HCT116 (cell line): ENCODE data around the gene ACP3. TPM values are rescaled to one million over a fixed set of nuclear protein-coding genes. Genes with fewer than 3 reads are reported as not detected.

Source experiments
- ATAC-seq: fragments of 200-7000 bp; cut with Tn5 transposase; 2 replicates; pipeline ENCODE4 v1.9.1; 2020; ENCODE audit warnings: mild to moderate bottlenecking, moderate library complexity
- BruUV-seq: library from RNA; stranded (reverse); fragments of 400-500 nt; replicated peaks from 2 replicates; lab custom pipeline; 2021; lab: Mats Ljungman, UMichigan
- CTCF ChIA-PET: fragments of 300-600 bp; sonication (Branson Sonifier 250); formaldehyde crosslinking; loops from one replicate; lab custom pipeline; 2021; ENCODE audit warnings: antibody characterized with exemption; lab: Charles Lee
- POLR2A ChIA-PET: fragments of 300-600, 350-600 bp; sonication (Branson Sonifier 250); formaldehyde crosslinking; loops from one replicate; lab custom pipeline; 2021; ENCODE audit warnings: antibody characterized with exemption; lab: Charles Lee
- RAD21 ChIA-PET, 2 experiments: fragments of 300-600 bp; sonication (Branson Sonifier 250); formaldehyde crosslinking; loops; one replicate each; lab custom pipeline; 2023; ENCODE audit warnings: low total read pairs in 2 of 2; ENCODE audit not compliant: uncharacterized antibody in 2 of 2, unreplicated experiment in 2 of 2, low non-redundant PET in 1 of 2; lab: Charles Lee
- DNase-seq: peaks from one replicate; pipeline ENCODE4 v3.0.0-alpha.2; 2010; ENCODE audit warnings: low read depth, low spot score
- H2AFZ ChIP-seq: fragments of 200-600 bp; shearing (Covaris generic), sonication (generic); 2 replicates; pipeline ENCODE4 v1.6.1; 2017; ENCODE audit warnings: low read depth, mixed run types, mixed read lengths, antibody characterized with exemption, low read length; ENCODE audit not compliant: poor library complexity, severe bottlenecking
- H3K27ac ChIP-seq: 2 replicates; pipeline ENCODE4 v1.5.1; 2012; ENCODE audit warnings: low read depth, low read length
- H3K27me3 ChIP-seq: fragments of 200-600 bp; sonication (generic); 2 replicates; pipeline ENCODE4 v1.6.1; 2016; ENCODE audit warnings: mixed run types, low read length, mixed read lengths; ENCODE audit not compliant: insufficient read depth
- H3K36me3 ChIP-seq, 2 experiments: fragments of 200-500 bp in 1 of 2; fragments of 200-600 bp in 1 of 2; sonication (Bioruptor generic) in 1 of 2; sonication (generic) in 1 of 2; 2 replicates each; pipeline versions ENCODE4 v1.5.1 to v1.6.1; 2014 to 2016; ENCODE audit warnings: low read length in 2 of 2, inconsistent platforms in 1 of 2, mixed read lengths in 1 of 2, mixed run types in 1 of 2; ENCODE audit not compliant: insufficient read depth in 2 of 2, control insufficient read depth in 1 of 2
- H3K4me1 ChIP-seq, 2 experiments: fragments of 200-600 bp in 1 of 2; sonication (generic) in 1 of 2; 2 replicates each; pipeline versions ENCODE4 v1.5.1 to v1.6.1; 2012 to 2017; ENCODE audit warnings: low read length in 2 of 2, inconsistent platforms in 1 of 2, mild to moderate bottlenecking in 1 of 2, mixed read lengths in 1 of 2, mixed run types in 1 of 2, moderate library complexity in 1 of 2; ENCODE audit not compliant: insufficient read depth in 2 of 2, control insufficient read depth in 1 of 2
- H3K4me2 ChIP-seq: fragments of 200-600 bp; sonication (generic); 2 replicates; pipeline ENCODE4 v1.6.1; 2017; ENCODE audit warnings: mixed run types, low read length, mixed read lengths
- H3K4me3 ChIP-seq, 2 experiments: fragments of 200-600 bp in 1 of 2; sonication (generic) in 1 of 2; replicated peaks in 1 of 2; 2 replicates each; pipeline ENCODE4 v1.5.1; 2011 to 2016; ENCODE audit warnings: low read length in 2 of 2, control low read depth in 1 of 2, low read depth in 1 of 2, mild to moderate bottlenecking in 1 of 2, mixed read lengths in 1 of 2, mixed run types in 1 of 2
- H3K79me2 ChIP-seq: fragments of 200-600 bp; sonication (generic); 2 replicates; pipeline ENCODE4 v1.6.1; 2017; ENCODE audit warnings: mild to moderate bottlenecking, mixed run types, low read length, moderate library complexity, mixed read lengths; ENCODE audit not compliant: insufficient read depth
- H3K9ac ChIP-seq: fragments of 200-600 bp; sonication (generic); 2 replicates; pipeline ENCODE4 v1.6.1; 2016; ENCODE audit warnings: low read length, mixed read lengths
- H3K9me2 ChIP-seq: fragments of 200-600 bp; sonication (generic), shearing (Covaris generic); 2 replicates; pipeline ENCODE4 v1.6.1; 2017; ENCODE audit warnings: mixed run types, mild to moderate bottlenecking, moderate library complexity; ENCODE audit not compliant: insufficient read depth
- H3K9me3 ChIP-seq, 2 experiments: fragments of 200-500 bp in 1 of 2; fragments of 200-600 bp in 1 of 2; sonication (Bioruptor generic) in 1 of 2; sonication (generic) in 1 of 2; 2 replicates each; pipeline ENCODE4 v1.6.1; 2014 to 2017; ENCODE audit warnings: low read length in 2 of 2, mixed read lengths in 2 of 2, inconsistent platforms in 1 of 2, low read depth in 1 of 2, mild to moderate bottlenecking in 1 of 2, mixed run types in 1 of 2, moderate library complexity in 1 of 2; ENCODE audit not compliant: control insufficient read depth in 1 of 2, insufficient read depth in 1 of 2
- H4K20me1 ChIP-seq: fragments of 200-600 bp; sonication (generic), shearing (Covaris generic); 2 replicates; pipeline ENCODE4 v1.6.1; 2017; ENCODE audit warnings: mixed run types, mild to moderate bottlenecking, moderate library complexity; ENCODE audit not compliant: insufficient read depth
- ATF3 ChIP-seq: IDR thresholded peaks from 2 replicates; pipeline ENCODE4 v1.6.1; 2012
- CTCF ChIP-seq, 3 experiments: fragments of 200-600 bp in 1 of 3; sonication (generic) in 1 of 3; IDR thresholded peaks in 2 of 3; conservative IDR thresholded peaks in 1 of 3; 2 replicates each; pipeline ENCODE4 v1.5.1; 2012 to 2017; ENCODE audit warnings: low read depth in 2 of 3, low read length in 2 of 3, antibody characterized with exemption in 1 of 3, borderline replicate concordance in 1 of 3, control low read depth in 1 of 3, mild to moderate bottlenecking in 1 of 3, mixed read lengths in 1 of 3, mixed run types in 1 of 3, moderate library complexity in 1 of 3; ENCODE audit not compliant: insufficient read depth in 1 of 3
- EGR1 ChIP-seq: IDR thresholded peaks from 2 replicates; pipeline ENCODE4 v1.6.1; 2012; ENCODE audit warnings: low read depth
- ELF1 ChIP-seq: IDR thresholded peaks from 2 replicates; pipeline ENCODE4 v1.6.1; 2012; ENCODE audit warnings: low read depth, borderline replicate concordance
- EZH2 ChIP-seq: fragments of 200-600 bp; sonication (generic); IDR thresholded peaks from 2 replicates; pipeline ENCODE4 v1.6.1; 2017; ENCODE audit warnings: antibody characterized with exemption, mixed run types
- EZH2phosphoT487 ChIP-seq: fragments of 200-600 bp; IDR thresholded peaks from 2 replicates; pipeline ENCODE4 v1.6.1; 2018; ENCODE audit warnings: antibody characterized with exemption, borderline replicate concordance
- FOSL1 ChIP-seq: IDR thresholded peaks from 2 replicates; pipeline ENCODE4 v1.6.1; 2012; ENCODE audit warnings: low read depth
- POLR2A ChIP-seq: IDR thresholded peaks from 2 replicates; pipeline ENCODE4 v1.7.0; 2011; ENCODE audit warnings: borderline replicate concordance; ENCODE audit not compliant: insufficient read depth, insufficient read length; ENCODE audit errors: extremely low read depth
- POLR2AphosphoS5 ChIP-seq: IDR thresholded peaks from 2 replicates; pipeline ENCODE4 v1.6.1; 2011; ENCODE audit warnings: mild to moderate bottlenecking, low read depth, low read length, moderate library complexity
- SRF ChIP-seq: IDR thresholded peaks from 2 replicates; pipeline ENCODE4 v1.6.1; 2012; ENCODE audit warnings: low read depth
- TCF7L2 ChIP-seq: IDR thresholded peaks from 2 replicates; pipeline ENCODE4 v1.7.0; 2011; ENCODE audit warnings: borderline replicate concordance, inconsistent platforms; ENCODE audit not compliant: insufficient read depth, insufficient read length; ENCODE audit errors: extremely low read depth
- YY1 ChIP-seq: IDR thresholded peaks from 2 replicates; pipeline ENCODE4 v1.6.1; 2011; ENCODE audit warnings: low read length, low read depth, moderate library complexity, mild to moderate bottlenecking; ENCODE audit not compliant: insufficient replicate concordance; ENCODE audit errors: extremely low read depth
- ZBTB33 ChIP-seq: IDR thresholded peaks from 2 replicates; pipeline ENCODE4 v1.6.1; 2011; ENCODE audit warnings: mild to moderate bottlenecking, low read length, moderate library complexity; ENCODE audit not compliant: insufficient replicate concordance; ENCODE audit errors: extremely low read depth
- ZFX ChIP-seq: fragments of 450-650 bp; IDR thresholded peaks from 2 replicates; pipeline ENCODE4 v1.6.1; 2017
- ZNF274 ChIP-seq: fragments of 200-500 bp; sonication (Bioruptor generic); IDR thresholded peaks from 2 replicates; pipeline ENCODE4 v1.6.1; 2014; ENCODE audit warnings: mild to moderate bottlenecking, low read depth, low read length, inconsistent platforms
- intact Hi-C: fragments of 100-400 bp; cut with micrococcal nuclease; formaldehyde crosslinking; loops from 2 replicates; pipeline ENCODE4 v1.10.0; 2022
- total RNA-seq: library from RNA; stranded (reverse); gene quantifications from one replicate; pipeline ENCODE4 v1.2.1, GENCODE V29; 2021; ENCODE audit not compliant: unreplicated experiment

The ACP3 gene
- total RNA-seq, 1 experiment from 2014 or later: 0.79 TPM

- H3K9me2 ChIP-seq: no peaks in the 10 kb centered on the region
- CTCF ChIA-PET: no interaction called here
- H3K4me3 ChIP-seq: no peak overlapping the region
- H3K4me1 ChIP-seq: no peaks in the 10 kb centered on the region
- H2AFZ ChIP-seq: no peak overlapping the region
- H4K20me1 ChIP-seq: no peaks in the 10 kb centered on the region
- DNase-seq (no peak), ATAC-seq (no peak)
- no peaks in the 10 kb centered on the region for H3K79me2 ChIP-seq
- no peak overlapping the region for H3K4me2 ChIP-seq
- no peak overlapping the region for H3K9ac ChIP-seq
- H3K27ac ChIP-seq: no peak overlapping the region
- no peaks in the 10 kb centered on the region for H3K36me3 ChIP-seq
- TF ChIP-seq TCF7L2: no peak
- no peak for TF ChIP-seq ZFX
- no peak for TF ChIP-seq YY1
- no peak for TF ChIP-seq EZH2phosphoT487
- TF ChIP-seq ATF3: no peak
- no peak for TF ChIP-seq EZH2
- no peak for TF ChIP-seq ZNF274
- no peak for TF ChIP-seq CTCF (IDR thresholded peaks at IDR 0.05 in 2 of 3, conservative IDR thresholded peaks at IDR 0.05 in 1 of 3; ENCODE audit: borderline replicate concordance in 1 of 3, insufficient read depth in 1 of 3, low read depth in 2 of 3, low read length in 2 of 3)
- no peak for TF ChIP-seq FOSL1
- no peak for TF ChIP-seq ZBTB33
- TF ChIP-seq POLR2A: no peak
- no peak for TF ChIP-seq ELF1
- no peak for TF ChIP-seq POLR2AphosphoS5
- no peak for TF ChIP-seq SRF
- no peak for TF ChIP-seq EGR1
- intact Hi-C loops: no loop called here
- no TSS peak for BruUV-seq
- POLR2A ChIA-PET: no interaction called here
- peaks cover 5% of the 10 kb centered on the region; the same call in 1 of the 2 replicates for H3K27me3 ChIP-seq
- RAD21 ChIA-PET: interaction anchor here in 1 of 2 experiments (0.6 kb wide), 1 partner anchor 111 kb away, joined by 3 read pairs; no protein-coding TSS in a partner anchor
- H3K9me3 ChIP-seq: no peaks in the 10 kb centered on the region
These were observed 14.9 kb downstream of the ACP3 start for GRCh38 chr3:132332082-132332481.
